GM23338 (cell line): ENCODE data around the gene FMNL1. TPM values are rescaled to one million over a fixed set of nuclear protein-coding genes. Genes with fewer than 3 reads are reported as not detected.

ENCODE experiments used
- ATAC-seq: fragments of 200-7000 bp; cut with Tn5 transposase; 3 replicates; pipeline ENCODE4 v1.9.1; 2020
- DNase-seq: peaks from one replicate; pipeline ENCODE4 v3.0.0-alpha.2; 2015; ENCODE audit warnings: low spot score
- H2AFZ ChIP-seq: fragments of 200-600 bp; sonication (generic); 2 replicates; pipeline ENCODE4 v1.8.0; 2016; ENCODE audit warnings: antibody characterized with exemption, mild to moderate bottlenecking, moderate library complexity
- H3F3A ChIP-seq: fragments of 200-600 bp; sonication (generic); replicated peaks from 2 replicates; pipeline ENCODE4 v1.8.0; 2017; ENCODE audit warnings: antibody characterized with exemption, mixed run types, low read depth
- H3K27ac ChIP-seq: fragments of 200-600 bp; sonication (generic); 2 replicates; pipeline ENCODE4 v1.6.1; 2016; ENCODE audit warnings: low read depth
- H3K27me3 ChIP-seq: fragments of 200-600 bp; sonication (generic); 2 replicates; pipeline ENCODE4 v1.8.0; 2016; ENCODE audit warnings: mild to moderate bottlenecking, mixed run types, moderate library complexity; ENCODE audit not compliant: insufficient read depth
- H3K36me3 ChIP-seq: fragments of 200-600 bp; sonication (generic); 2 replicates; pipeline ENCODE4 v1.8.0; 2016; ENCODE audit warnings: mild to moderate bottlenecking; ENCODE audit not compliant: insufficient read depth
- H3K4me1 ChIP-seq: fragments of 200-600 bp; sonication (generic); 2 replicates; pipeline ENCODE4 v1.8.0; 2016; ENCODE audit warnings: mild to moderate bottlenecking, moderate library complexity; ENCODE audit not compliant: insufficient read depth
- H3K4me2 ChIP-seq: fragments of 200-600 bp; sonication (generic); 2 replicates; pipeline ENCODE4 v1.7.1; 2017; ENCODE audit warnings: mixed run types
- H3K4me3 ChIP-seq: fragments of 200-600 bp; sonication (generic); 2 replicates; pipeline ENCODE4 v1.6.1; 2016; ENCODE audit warnings: mixed run types
- H3K79me2 ChIP-seq: fragments of 200-600 bp; sonication (generic); replicated peaks from 2 replicates; pipeline ENCODE4 v1.8.0; 2017; ENCODE audit warnings: mild to moderate bottlenecking; ENCODE audit not compliant: insufficient read depth
- H3K9me2 ChIP-seq: fragments of 200-600 bp; sonication (generic); 2 replicates; pipeline ENCODE4 v1.8.0; 2017; ENCODE audit not compliant: insufficient read depth
- H4K20me1 ChIP-seq: fragments of 200-600 bp; sonication (generic); replicated peaks from 2 replicates; pipeline ENCODE4 v1.8.0; 2017; ENCODE audit warnings: mild to moderate bottlenecking; ENCODE audit not compliant: insufficient read depth
- H3K27ac Mint-ChIP-seq: 2 replicates; pipeline ENCODE4 v1.8.0; 2020; ENCODE audit warnings: inconsistent platforms, mild to moderate bottlenecking, moderate library complexity, mixed read lengths
- H3K27me3 Mint-ChIP-seq: 3 replicates; pipeline ENCODE4 v1.8.0; 2022; ENCODE audit warnings: low read depth, mild to moderate bottlenecking, moderate library complexity, mixed read lengths, inconsistent platforms; ENCODE audit not compliant: insufficient read depth, poor library complexity
- H3K36me3 Mint-ChIP-seq: 3 replicates; pipeline ENCODE4 v1.8.0; 2021; ENCODE audit warnings: low read depth, mild to moderate bottlenecking, inconsistent platforms, moderate library complexity, mixed read lengths
- H3K4me1 Mint-ChIP-seq: 3 replicates; pipeline ENCODE4 v1.8.0; 2020; ENCODE audit warnings: mild to moderate bottlenecking, inconsistent platforms, mixed read lengths
- H3K4me3 Mint-ChIP-seq: 3 replicates; pipeline ENCODE4 v1.8.0; 2021; ENCODE audit warnings: moderate library complexity, mild to moderate bottlenecking, inconsistent platforms, mixed read lengths
- H3K9me3 Mint-ChIP-seq: 3 replicates; pipeline ENCODE4 v1.8.0; 2020; ENCODE audit warnings: moderate library complexity, mild to moderate bottlenecking, inconsistent platforms, mixed read lengths
- CREB1 ChIP-seq: fragments of 250-450 bp; sonication (Bioruptor Pico); IDR thresholded peaks from 2 replicates; pipeline ENCODE4 v1.5.0; 2020; ENCODE audit warnings: low read depth, mild to moderate bottlenecking, moderate library complexity
- EZH2 ChIP-seq: fragments of 200-600 bp; sonication (generic); IDR thresholded peaks from one replicate; pipeline ENCODE4 v1.8.0; 2017; ENCODE audit warnings: antibody characterized with exemption, mild to moderate bottlenecking, low read depth; ENCODE audit not compliant: unreplicated experiment
- EZH2phosphoT487 ChIP-seq: fragments of 200-600 bp; sonication (generic); IDR thresholded peaks from one replicate; pipeline ENCODE4 v1.8.1; 2018; ENCODE audit warnings: antibody characterized with exemption; ENCODE audit not compliant: unreplicated experiment
- JUNB ChIP-seq: IDR thresholded peaks from one replicate; pipeline ENCODE4 v1.6.1; 2016; ENCODE audit warnings: antibody characterized with exemption; ENCODE audit not compliant: unreplicated experiment
- ZNF331 ChIP-seq: fragments of 250-450 bp; sonication (Bioruptor Pico); IDR thresholded peaks from 2 replicates; pipeline ENCODE4 v1.5.0; 2020; ENCODE audit warnings: low read depth, mild to moderate bottlenecking, moderate library complexity
- polyA plus RNA-seq: library from polyadenylated mRNA; unstranded; fragments of >200 nt; fragmentation: Nextera tagmentation; extraction: Ambion mirVana; gene quantifications from 2 replicates; pipeline ENCODE4 v1.2.1, GENCODE V29; 2016
- total RNA-seq: library from RNA; depleted of rRNA; stranded (reverse); fragments of >200 nt; shearing (Covaris generic); gene quantifications from 2 replicates; pipeline ENCODE4 v1.2.3, GENCODE V29; 2014
- TF ChIP-seq, protein P1 (sequence below): fragments of 250-450 bp; sonication (Bioruptor Pico); IDR thresholded peaks from 2 replicates; pipeline ENCODE4 v1.5.0; 2020; ENCODE audit warnings: mild to moderate bottlenecking, moderate library complexity
- TF ChIP-seq, protein P2 (sequence below): IDR thresholded peaks from 2 replicates; pipeline ENCODE4 v1.6.1; 2016; ENCODE audit warnings: antibody characterized with exemption
- TF ChIP-seq, protein P3 (sequence below): IDR thresholded peaks from one replicate; pipeline ENCODE4 v1.6.1; 2018; ENCODE audit warnings: antibody characterized with exemption; ENCODE audit not compliant: unreplicated experiment
- TF ChIP-seq, protein P4 (sequence below), 2 experiments: fragments of 200-600 bp in 1 of 2; sonication (generic) in 1 of 2; conservative IDR thresholded peaks; 2 replicates each; pipeline versions ENCODE4 v1.5.1 to v1.6.1; 2016 to 2017; ENCODE audit warnings: antibody characterized with exemption in 2 of 2, low read depth in 2 of 2, mild to moderate bottlenecking in 2 of 2, moderate library complexity in 1 of 2

FMNL1 gene
- total and polyA plus RNA-seq, 2 experiments from 2014 or later: 6.6 to 9.3 TPM

DNA sequence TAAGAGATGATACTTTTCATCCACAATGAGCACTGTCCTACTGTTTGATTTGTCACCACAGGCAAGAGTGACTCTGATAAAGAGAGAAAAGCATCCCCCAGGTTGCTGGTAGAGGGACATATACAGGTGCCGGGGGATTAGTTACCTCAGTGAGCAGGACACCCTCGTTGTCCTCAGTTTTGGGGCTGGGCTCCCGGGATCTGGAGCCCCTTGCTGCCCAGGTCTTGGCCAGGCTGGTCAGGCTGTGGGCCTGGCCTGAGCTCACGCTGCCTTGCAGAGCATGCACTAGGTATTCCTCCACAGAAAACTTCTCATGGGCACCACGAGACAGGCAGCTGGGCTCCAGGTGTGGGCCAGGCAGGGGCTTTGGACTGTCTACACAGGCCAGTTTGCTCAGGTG, 64.6 kb downstream of the FMNL1 start (continued):
- TF ChIP-seq, protein P1, sequence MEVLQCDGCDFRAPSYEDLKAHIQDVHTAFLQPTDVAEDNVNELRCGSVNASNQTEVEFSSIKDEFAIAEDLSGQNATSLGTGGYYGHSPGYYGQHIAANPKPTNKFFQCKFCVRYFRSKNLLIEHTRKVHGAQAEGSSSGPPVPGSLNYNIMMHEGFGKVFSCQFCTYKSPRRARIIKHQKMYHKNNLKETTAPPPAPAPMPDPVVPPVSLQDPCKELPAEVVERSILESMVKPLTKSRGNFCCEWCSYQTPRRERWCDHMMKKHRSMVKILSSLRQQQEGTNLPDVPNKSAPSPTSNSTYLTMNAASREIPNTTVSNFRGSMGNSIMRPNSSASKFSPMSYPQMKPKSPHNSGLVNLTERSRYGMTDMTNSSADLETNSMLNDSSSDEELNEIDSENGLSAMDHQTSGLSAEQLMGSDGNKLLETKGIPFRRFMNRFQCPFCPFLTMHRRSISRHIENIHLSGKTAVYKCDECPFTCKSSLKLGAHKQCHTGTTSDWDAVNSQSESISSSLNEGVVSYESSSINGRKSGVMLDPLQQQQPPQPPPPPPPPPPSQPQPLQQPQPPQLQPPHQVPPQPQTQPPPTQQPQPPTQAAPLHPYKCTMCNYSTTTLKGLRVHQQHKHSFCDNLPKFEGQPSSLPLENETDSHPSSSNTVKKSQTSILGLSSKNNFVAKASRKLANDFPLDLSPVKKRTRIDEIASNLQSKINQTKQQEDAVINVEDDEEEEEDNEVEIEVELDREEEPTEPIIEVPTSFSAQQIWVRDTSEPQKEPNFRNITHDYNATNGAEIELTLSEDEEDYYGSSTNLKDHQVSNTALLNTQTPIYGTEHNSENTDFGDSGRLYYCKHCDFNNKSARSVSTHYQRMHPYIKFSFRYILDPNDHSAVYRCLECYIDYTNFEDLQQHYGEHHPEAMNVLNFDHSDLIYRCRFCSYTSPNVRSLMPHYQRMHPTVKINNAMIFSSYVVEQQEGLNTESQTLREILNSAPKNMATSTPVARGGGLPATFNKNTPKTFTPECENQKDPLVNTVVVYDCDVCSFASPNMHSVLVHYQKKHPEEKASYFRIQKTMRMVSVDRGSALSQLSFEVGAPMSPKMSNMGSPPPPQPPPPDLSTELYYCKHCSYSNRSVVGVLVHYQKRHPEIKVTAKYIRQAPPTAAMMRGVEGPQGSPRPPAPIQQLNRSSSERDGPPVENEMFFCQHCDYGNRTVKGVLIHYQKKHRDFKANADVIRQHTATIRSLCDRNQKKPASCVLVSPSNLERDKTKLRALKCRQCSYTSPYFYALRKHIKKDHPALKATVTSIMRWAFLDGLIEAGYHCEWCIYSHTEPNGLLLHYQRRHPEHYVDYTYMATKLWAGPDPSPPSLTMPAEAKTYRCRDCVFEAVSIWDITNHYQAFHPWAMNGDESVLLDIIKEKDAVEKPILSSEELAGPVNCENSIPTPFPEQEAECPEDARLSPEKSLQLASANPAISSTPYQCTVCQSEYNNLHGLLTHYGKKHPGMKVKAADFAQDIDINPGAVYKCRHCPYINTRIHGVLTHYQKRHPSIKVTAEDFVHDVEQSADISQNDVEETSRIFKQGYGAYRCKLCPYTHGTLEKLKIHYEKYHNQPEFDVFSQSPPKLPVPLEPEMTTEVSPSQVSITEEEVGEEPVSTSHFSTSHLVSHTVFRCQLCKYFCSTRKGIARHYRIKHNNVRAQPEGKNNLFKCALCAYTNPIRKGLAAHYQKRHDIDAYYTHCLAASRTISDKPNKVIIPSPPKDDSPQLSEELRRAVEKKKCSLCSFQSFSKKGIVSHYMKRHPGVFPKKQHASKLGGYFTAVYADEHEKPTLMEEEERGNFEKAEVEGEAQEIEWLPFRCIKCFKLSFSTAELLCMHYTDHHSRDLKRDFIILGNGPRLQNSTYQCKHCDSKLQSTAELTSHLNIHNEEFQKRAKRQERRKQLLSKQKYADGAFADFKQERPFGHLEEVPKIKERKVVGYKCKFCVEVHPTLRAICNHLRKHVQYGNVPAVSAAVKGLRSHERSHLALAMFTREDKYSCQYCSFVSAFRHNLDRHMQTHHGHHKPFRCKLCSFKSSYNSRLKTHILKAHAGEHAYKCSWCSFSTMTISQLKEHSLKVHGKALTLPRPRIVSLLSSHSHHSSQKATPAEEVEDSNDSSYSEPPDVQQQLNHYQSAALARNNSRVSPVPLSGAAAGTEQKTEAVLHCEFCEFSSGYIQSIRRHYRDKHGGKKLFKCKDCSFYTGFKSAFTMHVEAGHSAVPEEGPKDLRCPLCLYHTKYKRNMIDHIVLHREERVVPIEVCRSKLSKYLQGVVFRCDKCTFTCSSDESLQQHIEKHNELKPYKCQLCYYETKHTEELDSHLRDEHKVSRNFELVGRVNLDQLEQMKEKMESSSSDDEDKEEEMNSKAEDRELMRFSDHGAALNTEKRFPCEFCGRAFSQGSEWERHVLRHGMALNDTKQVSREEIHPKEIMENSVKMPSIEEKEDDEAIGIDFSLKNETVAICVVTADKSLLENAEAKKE (CRISPR knock-in tag): no peak
- no peak for TF ChIP-seq EZH2phosphoT487

DNA sequence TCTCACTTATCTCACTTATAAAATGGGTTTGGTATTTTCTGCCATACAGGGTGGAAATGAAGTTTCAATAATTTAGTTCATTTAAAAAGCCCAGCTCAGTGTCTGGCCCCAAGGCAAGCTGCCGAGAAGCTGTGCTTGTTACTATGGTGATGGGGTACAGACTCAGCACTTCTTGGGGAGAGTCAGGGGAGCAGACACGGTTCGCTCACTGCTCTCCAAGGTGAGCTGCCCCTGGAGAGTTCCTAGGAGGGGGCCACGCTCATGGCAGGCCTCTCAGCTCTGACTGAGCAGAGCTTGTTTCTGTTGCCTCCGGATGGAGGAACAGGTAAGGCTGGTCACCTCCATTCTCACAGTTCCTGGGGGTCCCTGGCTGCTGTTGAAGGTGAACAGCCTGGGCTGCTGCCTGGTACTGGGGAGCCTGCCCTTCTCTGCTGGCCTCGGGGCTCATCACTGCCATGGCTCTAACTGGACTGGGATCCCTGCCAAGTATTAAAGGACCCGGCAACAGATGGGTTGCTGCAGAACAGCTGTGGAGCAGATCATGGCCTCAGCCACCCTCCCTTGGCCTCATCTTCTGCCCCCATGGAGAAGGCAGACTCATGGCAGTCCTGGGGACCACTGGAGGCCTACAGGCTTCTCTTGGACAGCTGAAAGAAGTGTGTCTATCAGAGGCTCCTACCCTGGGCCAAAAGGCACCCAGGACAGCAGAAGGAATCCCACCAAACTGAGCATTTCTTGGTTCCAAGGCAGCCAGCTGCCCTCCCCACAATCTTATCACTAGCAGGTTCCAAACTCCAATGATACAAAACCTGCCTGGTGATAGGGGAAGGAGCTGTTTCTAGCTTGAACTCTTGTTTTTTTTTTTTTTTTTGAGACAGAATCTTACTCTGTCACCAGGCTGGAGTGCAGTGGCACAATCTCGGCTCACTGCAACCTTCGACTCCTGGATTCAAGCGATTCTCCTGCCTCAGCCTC, 66.1 kb downstream of the FMNL1 start:
- Mint-ChIP-seq H3K4me1 (no peaks in the 10 kb centered on the region), H3K9me3 (no peaks in the 10 kb centered on the region), H3K36me3 (peaks cover 34% of the 10 kb centered on the region), H3K27me3 (peaks cover 10% of the 10 kb centered on the region), H3K4me3 (no peak overlapping the region), H3K27ac (no peak overlapping the region)
- Histone ChIP-seq H2AFZ (no peak overlapping the region), H3K4me2 (no peak overlapping the region), H4K20me1 (no peaks in the 10 kb centered on the region; the same call in 1 of the 2 replicates), H3K27ac (no peak overlapping the region; the same call in 1 of the 2 replicates), H3K4me3 (no peak overlapping the region), H3K27me3 (no peaks in the 10 kb centered on the region), H3F3A (no peaks in the 10 kb centered on the region), H3K79me2 (no peaks in the 10 kb centered on the region), H3K9me2 (no peaks in the 10 kb centered on the region), H3K36me3 (no peaks in the 10 kb centered on the region), H3K4me1 (no peaks in the 10 kb centered on the region)
- ATAC-seq: no peak
- no peak for DNase-seq
- TF ChIP-seq, protein P2, sequence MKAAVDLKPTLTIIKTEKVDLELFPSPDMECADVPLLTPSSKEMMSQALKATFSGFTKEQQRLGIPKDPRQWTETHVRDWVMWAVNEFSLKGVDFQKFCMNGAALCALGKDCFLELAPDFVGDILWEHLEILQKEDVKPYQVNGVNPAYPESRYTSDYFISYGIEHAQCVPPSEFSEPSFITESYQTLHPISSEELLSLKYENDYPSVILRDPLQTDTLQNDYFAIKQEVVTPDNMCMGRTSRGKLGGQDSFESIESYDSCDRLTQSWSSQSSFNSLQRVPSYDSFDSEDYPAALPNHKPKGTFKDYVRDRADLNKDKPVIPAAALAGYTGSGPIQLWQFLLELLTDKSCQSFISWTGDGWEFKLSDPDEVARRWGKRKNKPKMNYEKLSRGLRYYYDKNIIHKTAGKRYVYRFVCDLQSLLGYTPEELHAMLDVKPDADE: no peak
- TF ChIP-seq EZH2 (no peak), ZNF331 (CRISPR knock-in tag) (no peak), CREB1 (CRISPR knock-in tag) (no peak), JUNB (no peak)
- TF ChIP-seq, protein P3, sequence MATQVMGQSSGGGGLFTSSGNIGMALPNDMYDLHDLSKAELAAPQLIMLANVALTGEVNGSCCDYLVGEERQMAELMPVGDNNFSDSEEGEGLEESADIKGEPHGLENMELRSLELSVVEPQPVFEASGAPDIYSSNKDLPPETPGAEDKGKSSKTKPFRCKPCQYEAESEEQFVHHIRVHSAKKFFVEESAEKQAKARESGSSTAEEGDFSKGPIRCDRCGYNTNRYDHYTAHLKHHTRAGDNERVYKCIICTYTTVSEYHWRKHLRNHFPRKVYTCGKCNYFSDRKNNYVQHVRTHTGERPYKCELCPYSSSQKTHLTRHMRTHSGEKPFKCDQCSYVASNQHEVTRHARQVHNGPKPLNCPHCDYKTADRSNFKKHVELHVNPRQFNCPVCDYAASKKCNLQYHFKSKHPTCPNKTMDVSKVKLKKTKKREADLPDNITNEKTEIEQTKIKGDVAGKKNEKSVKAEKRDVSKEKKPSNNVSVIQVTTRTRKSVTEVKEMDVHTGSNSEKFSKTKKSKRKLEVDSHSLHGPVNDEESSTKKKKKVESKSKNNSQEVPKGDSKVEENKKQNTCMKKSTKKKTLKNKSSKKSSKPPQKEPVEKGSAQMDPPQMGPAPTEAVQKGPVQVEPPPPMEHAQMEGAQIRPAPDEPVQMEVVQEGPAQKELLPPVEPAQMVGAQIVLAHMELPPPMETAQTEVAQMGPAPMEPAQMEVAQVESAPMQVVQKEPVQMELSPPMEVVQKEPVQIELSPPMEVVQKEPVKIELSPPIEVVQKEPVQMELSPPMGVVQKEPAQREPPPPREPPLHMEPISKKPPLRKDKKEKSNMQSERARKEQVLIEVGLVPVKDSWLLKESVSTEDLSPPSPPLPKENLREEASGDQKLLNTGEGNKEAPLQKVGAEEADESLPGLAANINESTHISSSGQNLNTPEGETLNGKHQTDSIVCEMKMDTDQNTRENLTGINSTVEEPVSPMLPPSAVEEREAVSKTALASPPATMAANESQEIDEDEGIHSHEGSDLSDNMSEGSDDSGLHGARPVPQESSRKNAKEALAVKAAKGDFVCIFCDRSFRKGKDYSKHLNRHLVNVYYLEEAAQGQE: no peak
- TF ChIP-seq, protein P4, sequence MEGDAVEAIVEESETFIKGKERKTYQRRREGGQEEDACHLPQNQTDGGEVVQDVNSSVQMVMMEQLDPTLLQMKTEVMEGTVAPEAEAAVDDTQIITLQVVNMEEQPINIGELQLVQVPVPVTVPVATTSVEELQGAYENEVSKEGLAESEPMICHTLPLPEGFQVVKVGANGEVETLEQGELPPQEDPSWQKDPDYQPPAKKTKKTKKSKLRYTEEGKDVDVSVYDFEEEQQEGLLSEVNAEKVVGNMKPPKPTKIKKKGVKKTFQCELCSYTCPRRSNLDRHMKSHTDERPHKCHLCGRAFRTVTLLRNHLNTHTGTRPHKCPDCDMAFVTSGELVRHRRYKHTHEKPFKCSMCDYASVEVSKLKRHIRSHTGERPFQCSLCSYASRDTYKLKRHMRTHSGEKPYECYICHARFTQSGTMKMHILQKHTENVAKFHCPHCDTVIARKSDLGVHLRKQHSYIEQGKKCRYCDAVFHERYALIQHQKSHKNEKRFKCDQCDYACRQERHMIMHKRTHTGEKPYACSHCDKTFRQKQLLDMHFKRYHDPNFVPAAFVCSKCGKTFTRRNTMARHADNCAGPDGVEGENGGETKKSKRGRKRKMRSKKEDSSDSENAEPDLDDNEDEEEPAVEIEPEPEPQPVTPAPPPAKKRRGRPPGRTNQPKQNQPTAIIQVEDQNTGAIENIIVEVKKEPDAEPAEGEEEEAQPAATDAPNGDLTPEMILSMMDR (conservative IDR thresholded peaks at IDR 0.05; ENCODE audit: low read depth in 2 of 2): no peak
